ENCODE data around the gene GALNT15.
A peak's percentile ranks its signal among the peaks of the same experiment; 100 is the strongest.

The GALNT15 gene

DNA sequence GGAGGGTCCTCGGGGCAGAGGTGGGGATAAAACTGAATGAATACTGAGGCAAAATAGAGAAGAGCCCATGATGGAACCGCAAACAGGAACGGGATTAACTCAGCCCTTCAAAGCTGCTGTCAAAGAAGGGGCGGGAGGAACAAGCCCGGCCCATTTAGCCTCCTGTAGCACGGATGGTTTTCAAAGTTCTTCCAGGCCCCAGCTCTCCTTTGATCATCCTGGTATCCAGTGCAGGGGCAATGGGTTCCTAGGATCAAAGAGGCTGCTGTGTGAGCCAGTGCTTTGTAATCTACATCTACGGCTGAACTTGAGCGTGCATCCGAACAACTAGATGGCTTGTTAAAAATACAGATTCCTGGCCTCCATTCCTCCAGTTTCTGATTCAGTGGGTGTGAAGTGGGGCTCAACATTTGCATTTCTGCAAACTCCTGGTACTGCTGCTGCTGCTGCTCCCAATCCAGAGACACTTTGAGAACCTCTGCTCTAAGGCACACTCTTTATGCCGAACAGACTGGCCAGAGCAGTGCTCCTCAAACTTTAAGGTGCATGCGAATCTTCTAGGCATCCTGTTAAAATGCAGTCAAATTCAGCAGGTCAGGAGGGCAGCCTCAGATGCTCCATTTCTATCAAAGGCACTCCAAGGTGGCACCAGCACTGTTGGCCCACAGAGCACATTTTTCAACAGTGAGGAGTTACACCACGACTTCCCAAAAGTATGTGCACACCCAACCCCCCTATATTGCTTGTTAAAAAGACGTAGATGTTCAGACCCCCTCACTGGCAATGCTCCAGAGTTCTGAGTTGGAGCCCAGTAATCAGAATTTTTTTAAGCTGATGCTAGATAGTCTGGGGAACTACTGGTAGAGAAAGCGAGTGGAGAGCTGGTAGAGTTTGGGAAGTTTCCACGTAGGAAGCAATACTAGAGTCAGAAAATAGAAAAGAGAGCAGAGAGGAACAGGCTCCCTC is 5.6 kb downstream of the GALNT15 start:
- peak overlapping the region in 1 of 2 donors; percentile 79 for H3K27ac ChIP-seq
- peak; percentile 65 for DNase-seq (ENCODE audit: low spot score)

DNA sequence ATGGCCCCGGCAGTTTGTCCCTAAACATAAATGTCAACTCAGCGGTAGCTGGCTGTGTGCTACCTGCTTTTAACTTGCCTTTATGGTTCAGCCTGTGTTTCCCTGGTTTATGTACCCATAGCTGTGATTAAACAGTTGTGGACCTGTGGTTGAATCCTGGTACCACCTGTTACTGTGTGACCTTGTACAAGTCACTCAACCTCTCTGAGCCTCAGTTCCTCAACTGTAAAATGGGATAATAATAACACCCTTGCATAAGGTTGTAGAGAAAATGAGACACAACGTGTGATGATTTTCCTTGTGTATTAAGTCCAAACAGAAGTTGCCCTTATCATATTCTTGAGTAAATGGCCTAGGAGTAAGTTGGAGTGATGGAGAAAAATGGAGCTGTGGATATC is 6.3 kb downstream of the GALNT15 start:
- H3K4me3 ChIP-seq: peak overlapping the region; percentile 76
- peak overlapping the region in 1 of 2 donors; percentile 79 for H3K27ac ChIP-seq
- TF ChIP-seq, protein P1, sequence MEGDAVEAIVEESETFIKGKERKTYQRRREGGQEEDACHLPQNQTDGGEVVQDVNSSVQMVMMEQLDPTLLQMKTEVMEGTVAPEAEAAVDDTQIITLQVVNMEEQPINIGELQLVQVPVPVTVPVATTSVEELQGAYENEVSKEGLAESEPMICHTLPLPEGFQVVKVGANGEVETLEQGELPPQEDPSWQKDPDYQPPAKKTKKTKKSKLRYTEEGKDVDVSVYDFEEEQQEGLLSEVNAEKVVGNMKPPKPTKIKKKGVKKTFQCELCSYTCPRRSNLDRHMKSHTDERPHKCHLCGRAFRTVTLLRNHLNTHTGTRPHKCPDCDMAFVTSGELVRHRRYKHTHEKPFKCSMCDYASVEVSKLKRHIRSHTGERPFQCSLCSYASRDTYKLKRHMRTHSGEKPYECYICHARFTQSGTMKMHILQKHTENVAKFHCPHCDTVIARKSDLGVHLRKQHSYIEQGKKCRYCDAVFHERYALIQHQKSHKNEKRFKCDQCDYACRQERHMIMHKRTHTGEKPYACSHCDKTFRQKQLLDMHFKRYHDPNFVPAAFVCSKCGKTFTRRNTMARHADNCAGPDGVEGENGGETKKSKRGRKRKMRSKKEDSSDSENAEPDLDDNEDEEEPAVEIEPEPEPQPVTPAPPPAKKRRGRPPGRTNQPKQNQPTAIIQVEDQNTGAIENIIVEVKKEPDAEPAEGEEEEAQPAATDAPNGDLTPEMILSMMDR (IDR thresholded peaks at IDR 0.05): no peak
- no peak for DNase-seq (ENCODE audit: low spot score)

More for the DNA sequence above, 5.6 kb downstream of the GALNT15 start:
- H3K4me3 ChIP-seq: peak overlapping the region; percentile 76
- TF ChIP-seq, protein P1 (IDR thresholded peaks at IDR 0.05): no peak

DNA sequence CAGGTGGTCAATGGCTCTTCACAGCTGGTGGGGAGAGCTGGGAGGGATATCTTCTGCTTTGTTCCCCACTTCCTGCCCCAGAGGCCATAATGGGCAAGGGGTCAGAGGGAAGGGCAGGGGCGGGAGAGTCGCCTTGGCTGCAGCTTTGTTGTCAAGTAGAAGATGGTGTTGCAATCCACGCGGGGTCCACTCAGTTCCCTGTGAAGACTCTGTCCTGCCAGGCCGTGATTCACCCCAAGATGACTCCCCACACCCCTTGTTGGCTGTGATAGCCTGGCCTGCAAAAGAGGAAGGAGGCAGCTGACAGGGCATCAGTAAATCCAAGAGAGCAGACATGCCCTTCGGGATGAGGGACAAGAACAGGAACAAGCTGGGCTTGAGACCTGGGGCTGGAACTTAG is 6.9 kb downstream of the GALNT15 start:
- Histone ChIP-seq H3K27ac (peak overlapping the region in 1 of 2 donors; percentile 79), H3K4me3 (peak overlapping the region; percentile 76)
- peak; percentile 82 for DNase-seq (ENCODE audit: low spot score)
- TF ChIP-seq, protein P1 (IDR thresholded peaks at IDR 0.05): no peak

DNA sequence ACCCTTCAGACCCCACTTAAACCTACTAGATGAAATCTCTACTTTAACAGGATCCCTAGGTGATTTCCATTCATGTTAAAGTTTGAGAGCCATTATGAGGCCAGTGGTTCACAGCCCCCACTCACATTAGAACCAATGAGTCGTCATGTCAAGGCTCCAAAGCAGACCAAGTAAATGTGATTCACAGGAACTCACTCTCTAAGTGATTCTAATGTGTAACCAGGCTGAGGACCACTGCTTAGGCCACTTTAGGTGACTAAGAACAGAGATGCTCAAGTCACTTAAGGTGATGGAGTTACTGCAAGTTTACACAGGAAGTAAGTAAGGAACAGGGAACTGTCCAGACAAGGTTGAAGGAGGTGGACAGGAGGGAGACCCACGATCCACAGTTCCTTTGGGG is 7.7 kb downstream of the GALNT15 start:
- H3K27ac ChIP-seq: peak overlapping the region in 1 of 2 donors; percentile 79
- no peak for DNase-seq (ENCODE audit: low spot score)
- TF ChIP-seq, protein P1 (IDR thresholded peaks at IDR 0.05): no peak
- H3K4me3 ChIP-seq: no peak overlapping the region

DNA sequence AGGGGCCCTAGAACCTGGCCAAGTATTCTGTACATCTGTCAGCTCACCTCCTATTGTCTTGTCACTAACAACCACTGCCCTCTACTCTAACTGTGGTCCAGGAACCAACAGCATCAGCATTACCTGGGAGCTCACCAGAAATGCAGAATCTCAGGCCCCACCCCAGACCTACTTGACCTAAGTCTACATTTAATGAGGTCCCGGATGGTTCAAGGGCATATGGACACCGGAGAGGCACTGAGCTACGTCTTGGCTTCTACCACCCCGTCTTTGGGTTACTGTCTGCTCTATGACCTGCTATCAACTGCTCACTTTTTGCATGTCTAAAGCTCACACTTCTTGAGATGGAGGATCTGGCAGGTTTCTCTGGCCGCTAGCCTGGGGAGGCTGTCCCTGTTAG is 8.1 kb downstream of the GALNT15 start:
- Histone ChIP-seq H3K27ac (peak overlapping the region in 1 of 2 donors; percentile 79), H3K4me3 (no peak overlapping the region)
- no peak for DNase-seq (ENCODE audit: low spot score)
- TF ChIP-seq, protein P1 (IDR thresholded peaks at IDR 0.05): no peak

- TF ChIP-seq, protein P1 (IDR thresholded peaks at IDR 0.05): no peak
- H3K27ac ChIP-seq: peak overlapping the region in 1 of 2 donors; percentile 79
- H3K4me3 ChIP-seq: no peak overlapping the region
- DNase-seq (ENCODE audit: low spot score): peak; percentile 52
Observed at GRCh38 chr3:16183082-16183481, 8.6 kb downstream of the GALNT15 start.

Data from coronary artery (tissue), 2 donors.